Stimulated activated CD8-positive, alpha-beta memory T cell treated with anti-CD3 and anti-CD28 coated beads, Interleukin-12 subunit alpha, Interleukin-12 subunit beta, amount 100 ng/mL, for 24 hours (primary cell): ENCODE measurements around the gene GNA14.
A peak's percentile ranks its signal among the peaks of the same experiment; 100 is the strongest.
"Not testable (repeated sequence)": the region's sequence is repeated elsewhere in the genome, so short reads cannot be mapped to it uniquely, and the experiment has no call there.

Source experiments
- DNase-seq: peaks from one replicate; pipeline ENCODE4 v3.0.0-alpha.2; 2020; ENCODE audit errors: extremely low read depth

Gene GNA14

GRCh38 chr9:77489405-77490163 lies 158.5 kb downstream of the GNA14 start:
- DNase-seq = not testable (repeated sequence)

- no peak for DNase-seq
Measured at GRCh38 chr9:77488439-77489126, 159.5 kb downstream of the GNA14 start.

DNA sequence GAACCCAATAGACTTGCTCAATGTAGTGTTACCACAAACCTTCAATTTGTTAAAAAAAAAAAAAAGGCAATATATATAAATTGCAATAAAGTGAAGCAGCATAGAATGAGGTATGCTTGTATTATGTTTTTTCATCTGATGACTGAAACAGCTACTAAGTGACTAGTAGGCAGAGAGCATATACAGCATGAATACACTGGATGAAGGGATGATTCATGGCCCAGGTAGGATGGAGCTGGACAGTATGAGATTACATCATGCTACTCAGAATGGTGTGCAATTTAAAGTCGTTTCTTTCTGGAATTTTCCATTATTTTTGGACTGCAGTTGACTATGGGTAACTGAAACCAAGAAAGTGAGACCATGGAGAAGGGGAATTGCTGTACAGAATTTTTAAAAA lies 161.2 kb downstream of the GNA14 start:
- no peak for DNase-seq

DNA sequence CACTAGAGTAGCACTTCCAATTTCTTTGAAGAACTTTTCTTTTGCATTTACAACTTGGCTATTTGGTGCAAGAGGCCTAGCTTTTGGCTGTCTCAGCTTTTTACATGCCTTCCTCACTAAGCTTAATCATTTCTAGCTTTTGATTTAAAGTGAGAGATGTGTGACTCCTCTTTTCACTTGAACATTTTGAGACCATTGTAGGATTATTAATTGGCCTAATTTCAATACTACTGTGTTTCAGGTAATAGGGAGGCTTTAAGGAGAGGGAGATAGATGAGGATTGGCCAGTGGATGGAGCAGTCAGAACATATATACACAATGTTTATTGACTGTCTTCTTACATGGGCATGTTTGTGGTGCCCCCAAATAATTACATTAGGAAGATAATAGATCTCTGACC lies 161.7 kb downstream of the GNA14 start:
- DNase-seq = no peak

- DNase-seq = peak; percentile 20
Measured at GRCh38 chr9:77475641-77476473, 172.3 kb downstream of the GNA14 start.

DNA sequence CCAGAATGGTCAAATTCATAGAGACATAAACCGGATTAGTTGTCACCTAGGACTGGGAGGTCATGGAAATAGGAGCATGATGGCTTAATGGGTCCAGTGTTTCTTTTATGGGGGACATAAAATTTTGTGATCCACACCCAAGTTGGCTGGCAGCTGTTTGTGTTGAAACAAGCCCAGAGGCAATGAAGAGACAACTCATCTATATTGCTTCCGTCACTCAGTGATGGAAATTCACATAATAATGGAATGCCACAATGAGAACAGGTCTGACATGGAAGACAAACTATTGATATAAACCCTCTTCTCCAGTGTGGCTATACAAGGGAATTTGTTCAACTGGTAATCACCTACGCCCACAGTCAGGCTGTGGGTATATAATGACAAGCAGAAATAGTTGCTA lies 173.2 kb downstream of the GNA14 start:
- DNase-seq = no peak

DNA sequence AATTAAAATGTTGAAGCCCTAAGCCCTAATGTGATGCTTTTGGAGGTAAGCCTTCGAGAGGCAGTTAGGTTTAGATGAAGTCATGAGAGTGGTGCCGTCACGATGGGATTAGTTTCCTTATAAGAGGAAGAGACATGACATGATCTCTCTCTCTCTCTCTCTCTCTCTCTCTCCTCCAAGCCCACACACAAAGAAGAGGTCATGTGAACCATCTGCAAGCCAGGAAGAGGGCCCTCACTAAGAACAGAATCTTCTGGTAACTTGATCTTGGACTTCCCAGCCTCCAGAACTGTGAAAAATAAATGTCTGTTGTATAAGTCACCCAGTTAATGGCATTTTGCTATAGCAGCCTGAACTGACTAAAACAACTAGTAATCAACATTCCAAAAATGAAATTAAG lies 175.5 kb downstream of the GNA14 start:
- no peak for DNase-seq

- no peak for DNase-seq
Measured at GRCh38 chr9:77471572-77471971, 176.6 kb downstream of the GNA14 start.

DNA sequence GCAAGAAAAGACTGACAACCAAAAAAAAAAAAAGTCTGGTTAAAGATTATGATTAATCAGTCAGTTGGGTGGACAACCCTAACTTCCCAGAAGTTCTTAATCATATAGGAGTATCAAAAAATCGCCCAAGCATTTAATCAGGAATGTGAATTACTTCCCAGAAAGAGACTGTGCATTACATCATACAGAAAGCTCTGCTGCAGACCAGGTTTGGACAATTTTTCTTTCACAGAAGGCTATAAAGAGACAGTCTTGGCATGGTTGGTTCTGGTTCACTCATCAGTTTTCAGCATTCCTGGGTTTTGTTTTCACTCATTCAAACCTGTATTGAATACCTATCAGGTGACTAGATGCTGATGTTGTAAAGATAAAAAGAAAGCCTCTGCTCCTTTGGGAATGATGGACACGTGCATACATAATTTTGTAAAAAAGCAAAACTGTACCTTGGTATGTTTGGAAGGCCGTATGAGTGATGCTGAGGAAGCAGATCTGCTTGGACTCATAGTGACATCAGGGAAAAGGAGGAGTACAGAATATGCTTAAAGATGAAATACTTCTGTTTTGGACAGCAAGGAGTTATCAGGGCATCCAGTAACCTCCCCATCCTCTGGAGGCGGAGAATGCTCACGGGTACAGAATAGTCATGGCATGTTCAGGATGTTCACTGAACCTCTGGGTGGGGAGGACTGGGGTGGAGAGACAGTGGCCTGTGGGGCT lies 178.4 kb downstream of the GNA14 start:
- DNase-seq = no peak

GRCh38 chr9:77464661-77465060 lies 183.5 kb downstream of the GNA14 start:
- DNase-seq = no peak

DNA sequence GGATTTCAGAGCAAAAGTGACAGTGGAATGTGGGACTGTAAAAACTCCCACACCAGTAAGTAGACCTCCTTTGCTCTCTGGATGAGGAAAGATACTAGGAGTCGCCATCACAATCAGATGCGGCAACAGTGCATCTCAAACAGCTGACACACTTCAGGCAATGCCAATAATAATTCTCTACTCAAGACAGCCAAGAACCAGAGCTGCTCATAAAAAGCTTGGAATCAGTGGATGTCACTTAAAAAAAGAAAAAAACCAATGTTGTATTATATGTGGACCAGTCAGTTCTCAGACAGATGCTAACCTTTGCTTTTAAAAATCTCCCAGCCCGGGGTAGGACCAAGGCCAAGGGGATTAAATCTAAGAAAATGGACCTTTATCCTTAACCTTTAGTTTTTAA lies 185.0 kb downstream of the GNA14 start:
- no peak for DNase-seq

DNA sequence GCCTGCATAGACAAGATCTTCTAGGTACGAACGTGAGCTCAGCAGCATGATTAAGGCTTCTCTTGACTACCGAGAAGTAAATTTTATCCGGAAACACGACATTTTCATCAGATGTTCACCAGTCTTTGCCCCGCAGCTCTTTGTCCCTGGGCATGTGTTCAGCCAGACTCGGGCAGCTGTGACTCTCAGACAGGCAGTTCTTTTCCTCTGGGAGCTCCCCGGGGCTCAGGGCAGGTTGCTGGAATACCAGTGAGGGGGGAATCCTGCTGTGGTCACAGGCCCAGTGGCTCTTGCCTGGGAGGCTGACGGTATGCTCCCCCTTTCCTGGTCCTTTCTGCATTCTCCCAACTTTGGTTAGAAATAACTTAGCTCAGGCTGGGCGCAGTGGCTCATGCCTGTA lies 186.1 kb downstream of the GNA14 start:
- DNase-seq = no peak

GRCh38 chr9:77460938-77461337 lies 187.2 kb downstream of the GNA14 start:
- no peak for DNase-seq

DNA sequence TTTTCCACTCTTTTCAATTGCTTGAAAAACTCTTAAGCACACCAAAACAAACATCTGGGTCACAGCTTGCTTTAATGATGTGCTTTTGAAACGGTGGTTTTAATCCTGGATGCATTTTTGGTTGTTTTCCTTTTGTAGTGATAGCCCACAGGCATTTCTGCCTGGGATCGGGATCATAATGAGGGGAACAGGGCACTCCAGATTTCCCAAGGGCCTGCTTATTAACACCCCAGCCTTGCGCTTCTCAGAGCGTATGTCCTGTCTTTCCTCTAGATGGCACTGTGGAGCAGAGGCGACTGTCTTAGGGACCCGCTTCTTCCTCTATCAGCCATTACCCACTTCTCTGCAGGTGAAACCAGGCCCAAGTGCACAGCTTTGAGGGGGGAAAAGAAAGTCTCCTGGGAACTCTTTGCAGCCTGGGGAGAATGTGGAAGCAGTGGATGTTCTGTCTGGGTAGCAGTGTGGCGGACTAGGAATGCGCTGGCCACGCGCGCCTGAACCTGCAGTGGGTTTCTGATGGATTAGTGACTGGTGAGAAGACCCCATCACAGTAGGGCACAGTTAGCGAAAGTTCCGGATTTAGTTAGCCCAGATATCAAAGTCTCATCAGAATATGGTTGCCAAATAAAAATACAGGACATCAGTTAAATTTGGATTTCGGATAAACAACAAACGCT lies 190.1 kb downstream of the GNA14 start:
- DNase-seq = no peak

- peak; percentile 31 for DNase-seq
Measured at GRCh38 chr9:77456829-77457437, 191.2 kb downstream of the GNA14 start.

- DNase-seq = no peak
Measured at GRCh38 chr9:77455312-77455927, 192.7 kb downstream of the GNA14 start.

DNA sequence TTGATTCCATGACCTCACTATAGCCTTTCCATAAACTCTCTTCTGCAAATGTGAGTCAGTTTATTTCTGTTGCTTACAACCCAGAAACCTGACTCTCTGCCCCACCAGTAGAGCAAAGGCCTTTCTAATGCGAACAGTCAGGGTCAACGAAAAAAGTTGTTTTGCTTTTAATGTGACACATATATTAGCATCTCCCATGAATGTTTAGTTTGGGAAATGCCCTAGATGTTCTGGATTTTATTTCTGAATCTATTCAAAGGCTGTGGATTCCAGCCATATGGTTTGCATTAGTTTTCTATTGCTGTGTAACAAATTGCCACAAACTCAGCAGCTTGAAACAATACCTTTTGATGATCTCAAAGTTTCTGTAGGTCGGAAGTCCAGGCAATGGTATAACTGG lies 193.5 kb downstream of the GNA14 start:
- DNase-seq = no peak

GRCh38 chr9:77453825-77454647 lies 194.1 kb downstream of the GNA14 start:
- DNase-seq = no peak

DNA sequence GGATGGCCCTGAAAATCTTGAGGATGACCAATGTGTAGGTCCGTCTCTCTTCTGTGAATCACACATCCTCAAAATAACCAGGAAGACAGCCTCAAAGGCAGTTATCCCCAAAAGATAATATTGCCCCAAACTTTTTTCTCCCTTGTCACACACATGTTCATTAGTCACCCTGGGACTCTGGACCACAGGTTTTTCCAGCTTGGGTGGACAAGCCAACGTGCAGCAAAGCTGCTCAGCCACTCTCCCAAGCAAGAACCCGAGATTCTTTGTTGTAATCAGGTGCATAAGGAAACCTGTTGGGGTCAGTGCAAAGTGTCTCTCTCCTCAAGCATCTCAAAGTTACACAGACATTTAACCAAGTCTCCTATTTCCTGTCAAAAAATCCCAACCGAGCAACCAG lies 196.6 kb downstream of the GNA14 start:
- no peak for DNase-seq

DNA sequence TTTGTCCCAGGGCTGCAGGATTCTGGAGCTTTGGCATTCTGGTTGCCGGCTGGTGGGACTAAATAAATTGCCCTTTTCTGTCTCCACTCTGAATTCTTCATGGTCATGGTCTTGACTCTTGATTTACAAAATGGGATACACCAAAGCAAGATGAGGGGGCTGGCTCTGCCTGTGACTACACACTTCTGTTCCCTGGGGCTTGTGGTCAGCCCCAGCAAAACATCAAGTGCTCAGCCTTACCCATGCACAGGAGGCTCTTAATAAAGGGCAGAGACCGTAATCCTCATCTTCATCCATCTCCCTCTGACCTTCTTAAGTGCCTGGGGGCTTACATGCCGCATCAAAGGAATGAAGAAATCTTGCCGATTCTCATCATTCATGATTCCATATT lies 198.0 kb downstream of the GNA14 start:
- no peak for DNase-seq
